ENCODE results near the gene ADGRV1.

DNA sequence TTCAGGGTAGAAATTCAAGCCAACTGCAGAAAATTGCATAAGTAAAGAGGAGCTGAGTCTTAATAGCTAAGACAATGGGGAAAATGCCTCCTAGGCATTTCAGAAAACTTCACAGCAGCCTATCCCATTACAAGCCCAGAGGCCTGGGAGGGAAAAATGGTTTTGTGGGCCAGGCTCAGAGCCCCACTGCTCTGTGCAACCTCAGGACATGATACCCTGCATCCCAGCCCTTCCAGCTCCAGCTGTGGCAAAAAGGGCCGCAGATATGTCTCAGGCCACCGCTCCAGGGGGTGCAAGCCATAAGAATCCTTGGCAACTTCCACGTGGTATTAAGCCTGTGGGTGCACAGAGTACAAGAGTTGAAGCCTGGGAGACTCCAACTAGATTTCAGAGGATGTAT, 437.5 kb downstream of the ADGRV1 start:
- TF ChIP-seq CTCF (IDR thresholded peaks at IDR 0.05; ENCODE audit: low read depth, low read length, poor library complexity, severe bottlenecking) = no peak
- no peak for TF ChIP-seq EZH2phosphoT487 (IDR thresholded peaks at IDR 0.05; ENCODE audit: borderline replicate concordance, low read length)

All from DOHH2 (cell line).